Psoas muscle (tissue), 8 donors: ENCODE measurements around the gene HOXB2. TPM values are rescaled to one million over a fixed set of nuclear protein-coding genes. Genes with fewer than 3 reads are reported as not detected.
A peak's percentile ranks its signal among the peaks of the same experiment; 100 is the strongest.

Experiments used
- ATAC-seq, 4 donors: fragments of 200-7000 bp; cut with Tn5 transposase; one replicate each; pipeline ENCODE4 v1.9.1; 2020; ENCODE audit warnings: moderate library complexity in 3 of 4, mild to moderate bottlenecking in 2 of 4
- DNase-seq, 2 donors: peaks; one replicate each; pipeline ENCODE4 v3.0.0-alpha.2; 2020
- H3K27ac ChIP-seq: fragments of 200-600 bp; one replicate; pipeline ENCODE4 v1.8.0; 2022
- H3K27me3 ChIP-seq, 3 donors: fragments of 200-600 bp in 1 of 3; one replicate each; pipeline versions ENCODE4 v1.6.1 to v1.8.0; 2013 to 2022; ENCODE audit warnings: low read length in 2 of 3, mild to moderate bottlenecking in 2 of 3, moderate library complexity in 1 of 3; ENCODE audit not compliant: insufficient read depth in 3 of 3
- H3K36me3 ChIP-seq, 2 donors: fragments of 200-600 bp in 1 of 2; one replicate each; pipeline versions ENCODE4 v1.6.1 to v1.8.0; 2013 to 2022; ENCODE audit warnings: low read depth in 1 of 2, mild to moderate bottlenecking in 1 of 2, moderate library complexity in 1 of 2; ENCODE audit not compliant: insufficient read depth in 1 of 2
- H3K4me1 ChIP-seq: fragments of 200-600 bp; one replicate; pipeline ENCODE4 v1.8.0; 2022
- H3K4me3 ChIP-seq: fragments of 200-600 bp; one replicate; pipeline ENCODE4 v1.8.0; 2022; ENCODE audit warnings: mild to moderate bottlenecking
- H3K9me3 ChIP-seq: fragments of 200-600 bp; one replicate; pipeline ENCODE4 v1.8.0; 2022
- CTCF ChIP-seq: fragments of 200-600 bp; IDR thresholded peaks from one replicate; pipeline ENCODE4 v1.8.0; 2022; ENCODE audit warnings: antibody characterized with exemption
- WGBS, 3 donors: extraction: QIAGEN DNeasy Blood & Tissue Kit; methylation state at CpG; one replicate each; pipeline versions ENCODE4 v1.1.6 to v1.1.7; 2013; 5-methylcytosine and 5-hydroxymethylcytosine counted together
- intact Hi-C, 2 donors: fragments of 100-400 bp; cut with DNase I; formaldehyde crosslinking; loops; one replicate each; pipeline versions ENCODE4 v1.11.0 to v1.14.2; 2022
- polyA plus RNA-seq, 3 donors: library from polyadenylated mRNA; stranded (reverse); fragments of 200-250 nt; gene quantifications; one replicate each; pipeline ENCODE4 v1.2.3, GENCODE V29; 2013
- total RNA-seq, 4 donors: library from RNA; stranded (reverse); fragmentation: NEBNext Ultra II Directional in 2 of 4; extraction: Animal tissue kit (Norgen Biotek cat#: 25700) in 2 of 4; gene quantifications; one replicate each; pipeline versions ENCODE4 v1.2.1 to v1.2.4, GENCODE V29; 2021 to 2023
- donor health status: healthy with polysubstance abuse.
- donor health status: DM: no; HTN: no; CAD: no; lungs with moderate emphysema.
- donor health status: Bipolar disorder and iron deficiency.
- donor health status: healthy.
- donor health status: DM: yes; HTN: yes; CAD: no.
- donor health status: DM: no; HTN: no; CAD: no.
- donor health status: DM: no; HTN: no; CAD: no.
- donor health status: DM: yes; HTN: yes; CAD: no.

HOXB2 gene
- total and polyA plus RNA-seq, 7 donors = 3.1 to 12.9 (median 5.0) TPM

- ATAC-seq (peak; percentile 46 to 71 (median 54)), DNase-seq (no peak)
- peaks cover 0 to 43% (median 13%) of the 10 kb centered on the region in 3 donors for H3K27me3 ChIP-seq
- H3K36me3 ChIP-seq = no peaks in the 10 kb centered on the region
- H3K27ac ChIP-seq = peak overlapping the region; percentile 21
- H3K4me1 ChIP-seq = no peaks in the 10 kb centered on the region
- WGBS, 3 donors = 5 to 9% (median 8%) methylated on average over 47 to 73 of the region's 73 CpGs
- intact Hi-C loops = no loop called here
- peak overlapping the region; percentile 63 for H3K4me3 ChIP-seq
- no peaks in the 10 kb centered on the region for H3K9me3 ChIP-seq
- TF ChIP-seq CTCF = no peak
Measured at GRCh38 chr17:48564188-48565021, 19.5 kb upstream of the HOXB2 start.

- ATAC-seq (no peak), DNase-seq (no peak)
- TF ChIP-seq CTCF = no peak
- Histone ChIP-seq H3K27me3 (peaks cover 0 to 37% (median 13%) of the 10 kb centered on the region in 3 donors), H3K36me3 (no peaks in the 10 kb centered on the region), H3K9me3 (no peaks in the 10 kb centered on the region), H3K4me1 (no peaks in the 10 kb centered on the region), H3K4me3 (peak overlapping the region; percentile 63), H3K27ac (peak overlapping the region; percentile 21)
- intact Hi-C loops = no loop called here
- 45 to 60% (median 45%) methylated on average over 10 of the region's 10 CpGs for WGBS, 3 donors
Measured at GRCh38 chr17:48563867-48564187, 18.9 kb upstream of the HOXB2 start.

- intact Hi-C loops = no loop called here
- no peak for TF ChIP-seq CTCF
- Histone ChIP-seq H3K4me3 (peak overlapping the region; percentile 63), H3K36me3 (no peaks in the 10 kb centered on the region), H3K27ac (no peak overlapping the region), H3K9me3 (no peaks in the 10 kb centered on the region), H3K27me3 (peaks cover 0 to 34% (median 13%) of the 10 kb centered on the region in 3 donors), H3K4me1 (no peaks in the 10 kb centered on the region)
- no peak for ATAC-seq
- WGBS, 3 donors = 88 to 90% (median 89%) methylated on average over 6 of the region's 6 CpGs
- no peak for DNase-seq
Measured at GRCh38 chr17:48563385-48563838, 18.5 kb upstream of the HOXB2 start.

GRCh38 chr17:48562934-48563333 is 18.0 kb upstream of the HOXB2 start:
- H3K27ac ChIP-seq = no peak overlapping the region
- DNase-seq (no peak), ATAC-seq (no peak)
- peaks cover 0 to 29% (median 13%) of the 10 kb centered on the region in 3 donors for H3K27me3 ChIP-seq
- H3K36me3 ChIP-seq = no peaks in the 10 kb centered on the region
- WGBS, 3 donors = 86 to 89% (median 89%) methylated on average over 5 of the region's 5 CpGs
- no peaks in the 10 kb centered on the region for H3K4me1 ChIP-seq
- intact Hi-C loops = no loop called here
- no peak overlapping the region for H3K4me3 ChIP-seq
- H3K9me3 ChIP-seq = no peaks in the 10 kb centered on the region
- no peak for TF ChIP-seq CTCF
